ENCODE results near the gene SUSD1. TPM values are rescaled to one million over a fixed set of nuclear protein-coding genes. Genes with fewer than 3 reads are reported as not detected.

SUSD1 gene
- total RNA-seq, 1 experiment from 2014 or later, result 8.1 TPM

GRCh38 chr9:112015149-112015548 is 159.9 kb downstream of the SUSD1 start:
- Histone ChIP-seq H3K14ac (ENCODE audit: insufficient read depth, low read length) (no peak overlapping the region), H3T11ph (ENCODE audit: low read length) (no peak overlapping the region), H3K9me3 (ENCODE audit: control insufficient read depth, low read depth, low read length) (no peaks in the 10 kb centered on the region), H2BK5ac (ENCODE audit: insufficient read length, low read length) (no peak overlapping the region), H4K91ac (ENCODE audit: insufficient read length, low read depth, low read length) (no peak overlapping the region), H3K56ac (ENCODE audit: insufficient read length, low read depth, low read length) (no peak overlapping the region), H3K27ac (ENCODE audit: insufficient read length, low read depth, low read length) (no peak overlapping the region), H4K20me1 (ENCODE audit: control insufficient read depth, insufficient read depth, insufficient read length) (no peaks in the 10 kb centered on the region), H3K4me2 (ENCODE audit: insufficient read depth, insufficient read length, low read length) (no peak overlapping the region), H3K27me3 (ENCODE audit: insufficient read depth, low read length) (no peaks in the 10 kb centered on the region), H3K79me2 (ENCODE audit: insufficient read depth, low read length) (no peaks in the 10 kb centered on the region), H3K4ac (ENCODE audit: low read depth, low read length) (no peak overlapping the region), H2BK120ac (ENCODE audit: low read depth, low read length, poor library complexity, severe bottlenecking) (no peak overlapping the region), H3K23ac (ENCODE audit: insufficient read length, low read depth, low read length) (no peak overlapping the region), H3K4me1 (ENCODE audit: insufficient read depth, low read length) (no peaks in the 10 kb centered on the region), H3K9ac (ENCODE audit: extremely low read depth, insufficient read length, low read length) (no peak overlapping the region), H2BK12ac (ENCODE audit: insufficient read length, low read depth, low read length) (no peak overlapping the region), H3K18ac (ENCODE audit: insufficient read length, low read depth, low read length) (no peak overlapping the region), H3K23me2 (ENCODE audit: insufficient read length, low read depth, low read length, poor library complexity, severe bottlenecking) (no peaks in the 10 kb centered on the region), H2AFZ (ENCODE audit: low read length) (no peak overlapping the region), H2BK20ac (ENCODE audit: low read depth, low read length, poor library complexity, severe bottlenecking) (no peak overlapping the region), H4K5ac (ENCODE audit: insufficient read length, low read depth, low read length) (no peak overlapping the region), H3K79me1 (ENCODE audit: insufficient read depth, low read depth, low read length, poor library complexity, severe bottlenecking) (no peaks in the 10 kb centered on the region), H4K8ac (replicated peaks; ENCODE audit: insufficient read length, low read depth, low read length) (no peak overlapping the region), H2AK5ac (ENCODE audit: insufficient read length, low read length) (no peak overlapping the region), H2BK15ac (ENCODE audit: low read depth, low read length) (no peak overlapping the region)
- H3K36me3 Mint-ChIP-seq (ENCODE audit: insufficient read depth in 1 of 3, low read depth in 3 of 3), result no peaks in the 10 kb centered on the region
- TF ChIP-seq CTCF (conservative IDR thresholded peaks at IDR 0.05), result no peak
- H3K9me3 Mint-ChIP-seq, result no peaks in the 10 kb centered on the region
- H3K27ac Mint-ChIP-seq, result no peak overlapping the region
- H3K4me1 Mint-ChIP-seq, result no peaks in the 10 kb centered on the region
- no CpG with 5 or more reads among the region's 4 CpGs for WGBS (ENCODE audit: extremely low coverage, insufficient read length, low lambda C conversion rate)
- H3K27me3 Mint-ChIP-seq (ENCODE audit: low read depth), result no peaks in the 10 kb centered on the region
- H3K4me3 Mint-ChIP-seq, result no peak overlapping the region
- no peak for DNase-seq
